Measurements from ENCODE around the gene FAM81B.

The FAM81B gene

GRCh38 chr5:95471487-95471886 is 80.3 kb downstream of the FAM81B start:
- Histone ChIP-seq H3K36me3 (ENCODE audit: insufficient read depth, low read length) (peaks cover 51% of the 10 kb centered on the region; the same call in 1 of the 2 replicates), H3K9me3 (ENCODE audit: insufficient read depth, low read depth, low read length) (no peaks in the 10 kb centered on the region), H3K27me3 (ENCODE audit: insufficient read depth, low read length, poor library complexity, severe bottlenecking) (no peaks in the 10 kb centered on the region), H3K4me2 (ENCODE audit: low read depth, low read length, poor library complexity, severe bottlenecking) (no peak overlapping the region), H3K9me2 (replicated peaks; ENCODE audit: low read depth, low read length) (no peaks in the 10 kb centered on the region), H3K4me3 (ENCODE audit: low read length, poor library complexity, severe bottlenecking) (no peak overlapping the region), H3K9ac (ENCODE audit: low read depth, low read length, poor library complexity, severe bottlenecking) (no peak overlapping the region), H3K79me2 (ENCODE audit: insufficient read depth, low read length) (no peaks in the 10 kb centered on the region), H3F3A (ENCODE audit: low read depth) (no peaks in the 10 kb centered on the region), H2AFZ (ENCODE audit: low read length) (no peak overlapping the region), H3K4me1 (ENCODE audit: insufficient read depth, low read length, poor library complexity, severe bottlenecking) (no peaks in the 10 kb centered on the region), H4K20me1 (ENCODE audit: insufficient read depth, low read length, poor library complexity, severe bottlenecking) (no peaks in the 10 kb centered on the region)
- TF ChIP-seq CTCF (conservative IDR thresholded peaks at IDR 0.05; ENCODE audit: low read length): no peak
- no peak for TF ChIP-seq EZH2phosphoT487 (IDR thresholded peaks at IDR 0.05; ENCODE audit: borderline replicate concordance)

GRCh38 chr5:95471942-95472341 is 80.8 kb downstream of the FAM81B start:
- Histone ChIP-seq H3K36me3 (ENCODE audit: insufficient read depth, low read length) (peaks cover 51% of the 10 kb centered on the region; the same call in 1 of the 2 replicates), H3K4me3 (ENCODE audit: low read length, poor library complexity, severe bottlenecking) (no peak overlapping the region), H3K9me2 (replicated peaks; ENCODE audit: low read depth, low read length) (no peaks in the 10 kb centered on the region), H4K20me1 (ENCODE audit: insufficient read depth, low read length, poor library complexity, severe bottlenecking) (no peaks in the 10 kb centered on the region), H2AFZ (ENCODE audit: low read length) (no peak overlapping the region), H3K4me2 (ENCODE audit: low read depth, low read length, poor library complexity, severe bottlenecking) (no peak overlapping the region), H3K27me3 (ENCODE audit: insufficient read depth, low read length, poor library complexity, severe bottlenecking) (no peaks in the 10 kb centered on the region), H3K9ac (ENCODE audit: low read depth, low read length, poor library complexity, severe bottlenecking) (no peak overlapping the region), H3K4me1 (ENCODE audit: insufficient read depth, low read length, poor library complexity, severe bottlenecking) (no peaks in the 10 kb centered on the region), H3F3A (ENCODE audit: low read depth) (no peaks in the 10 kb centered on the region), H3K9me3 (ENCODE audit: insufficient read depth, low read depth, low read length) (no peaks in the 10 kb centered on the region), H3K79me2 (ENCODE audit: insufficient read depth, low read length) (no peaks in the 10 kb centered on the region)
- TF ChIP-seq EZH2phosphoT487 (IDR thresholded peaks at IDR 0.05; ENCODE audit: borderline replicate concordance): no peak
- TF ChIP-seq CTCF (conservative IDR thresholded peaks at IDR 0.05; ENCODE audit: low read length): no peak

- Histone ChIP-seq H3K36me3 (ENCODE audit: insufficient read depth, low read length) (peaks cover 85% of the 10 kb centered on the region), H3K4me1 (ENCODE audit: insufficient read depth, low read length, poor library complexity, severe bottlenecking) (no peaks in the 10 kb centered on the region), H3K9me3 (ENCODE audit: insufficient read depth, low read depth, low read length) (peaks cover 22% of the 10 kb centered on the region), H3K9ac (ENCODE audit: low read depth, low read length, poor library complexity, severe bottlenecking) (no peak overlapping the region), H3K9me2 (replicated peaks; ENCODE audit: low read depth, low read length) (no peaks in the 10 kb centered on the region), H3K27me3 (ENCODE audit: insufficient read depth, low read length, poor library complexity, severe bottlenecking) (peaks cover 4% of the 10 kb centered on the region), H4K20me1 (ENCODE audit: insufficient read depth, low read length, poor library complexity, severe bottlenecking) (no peaks in the 10 kb centered on the region), H2AFZ (ENCODE audit: low read length) (no peak overlapping the region), H3K4me2 (ENCODE audit: low read depth, low read length, poor library complexity, severe bottlenecking) (no peak overlapping the region), H3K79me2 (ENCODE audit: insufficient read depth, low read length) (no peaks in the 10 kb centered on the region), H3K4me3 (ENCODE audit: low read length, poor library complexity, severe bottlenecking) (no peak overlapping the region), H3F3A (ENCODE audit: low read depth) (no peaks in the 10 kb centered on the region)
- TF ChIP-seq CTCF (conservative IDR thresholded peaks at IDR 0.05; ENCODE audit: low read length) (no peak), EZH2phosphoT487 (IDR thresholded peaks at IDR 0.05; ENCODE audit: borderline replicate concordance) (no peak)
Measured at GRCh38 chr5:95484421-95484820, 93.3 kb downstream of the FAM81B start.
